Mammary epithelial cell (primary cell): ENCODE results near the gene CIRBP.

ENCODE experiments used
- CTCF ChIP-seq, 2 donors: IDR thresholded peaks in 1 of 2; conservative IDR thresholded peaks in 1 of 2; 2 replicates each; pipeline ENCODE4 v1.5.1; 2011 to 2012; ENCODE audit warnings: inconsistent platforms in 2 of 2, low read length in 2 of 2, mild to moderate bottlenecking in 2 of 2, control low read depth in 1 of 2, low read depth in 1 of 2; ENCODE audit not compliant: insufficient read depth in 1 of 2; ENCODE audit errors: extremely low read depth in 1 of 2
- EZH2 ChIP-seq: IDR thresholded peaks from 2 replicates; pipeline ENCODE4 v1.6.1; 2012; ENCODE audit warnings: low read length, inconsistent platforms, borderline replicate concordance

GRCh38 chr19:1278074-1278473, 8.9 kb downstream of the CIRBP start:
- no peak for TF ChIP-seq EZH2
- no peak for TF ChIP-seq CTCF (conservative IDR thresholded peaks at IDR 0.05 in 1 of 2, IDR thresholded peaks at IDR 0.05 in 1 of 2; ENCODE audit: extremely low read depth in 1 of 2, insufficient read depth in 1 of 2, low read depth in 1 of 2, low read length in 2 of 2)
